Endothelial cell of umbilical vein (primary cell): Measurements from ENCODE around the gene USH2A. TPM values are rescaled to one million over a fixed set of nuclear protein-coding genes. Genes with fewer than 3 reads are reported as not detected.

Experiments
- BruUV-seq: library from RNA; stranded (reverse); fragments of 400-500 nt; replicated peaks from 2 replicates; lab custom pipeline; 2021; lab: Mats Ljungman, UMichigan
- CTCF ChIA-PET: fragments of 300-600, 350-600 bp; sonication (Branson Sonifier 250); formaldehyde crosslinking; loops from one replicate; lab custom pipeline; 2021; ENCODE audit warnings: antibody characterized with exemption, inconsistent platforms; lab: Charles Lee
- POLR2A ChIA-PET: fragments of 300-600, 350-600 bp; sonication (Branson Sonifier 250); formaldehyde crosslinking; loops from one replicate; lab custom pipeline; 2021; ENCODE audit warnings: antibody characterized with exemption, inconsistent platforms; lab: Charles Lee
- DNase-seq: peaks from one replicate; pipeline ENCODE4 v3.0.0-alpha.2; 2011; ENCODE audit warnings: low read depth, low spot score
- FAIRE-seq: peaks from 2 replicates; lab custom pipeline; 2011; peaks lifted over from hg19 to GRCh38; lab: Jason Lieb, UNC
- H2AFZ ChIP-seq: 2 replicates; pipeline ENCODE4 v1.6.0; 2012; ENCODE audit warnings: low read depth, low read length, control low read depth, inconsistent platforms
- H3K27ac ChIP-seq: 2 replicates; pipeline ENCODE4 v1.5.1; 2011; ENCODE audit warnings: low read depth, mild to moderate bottlenecking, control low read depth, low read length, moderate library complexity; ENCODE audit not compliant: insufficient read depth
- H3K27me3 ChIP-seq, 2 experiments: 2 replicates each; pipeline versions ENCODE4 v1.6.0 to v1.6.1; 2011; ENCODE audit warnings: low read length in 2 of 2, mixed read lengths in 1 of 2; ENCODE audit not compliant: control insufficient read depth in 2 of 2, insufficient read depth in 2 of 2
- H3K36me3 ChIP-seq, 2 experiments: 2 replicates in 1 of 2; 3 replicates in 1 of 2; pipeline ENCODE4 v1.5.1; 2011; ENCODE audit warnings: low read length in 2 of 2, mild to moderate bottlenecking in 1 of 2, moderate library complexity in 1 of 2; ENCODE audit not compliant: control insufficient read depth in 2 of 2, insufficient read depth in 2 of 2; ENCODE audit errors: extremely low read depth in 1 of 2
- H3K4me1 ChIP-seq: 3 replicates; pipeline ENCODE4 v1.5.1; 2011; ENCODE audit warnings: mild to moderate bottlenecking, low read length; ENCODE audit not compliant: control insufficient read depth, insufficient read depth; ENCODE audit errors: extremely low read depth
- H3K4me2 ChIP-seq: 2 replicates; pipeline ENCODE4 v1.6.1; 2011; ENCODE audit warnings: low read length, control low read depth, mixed read lengths; ENCODE audit not compliant: insufficient read depth
- H3K4me3 ChIP-seq, 3 experiments: fragments of 200-600 bp in 1 of 3; sonication (generic), shearing (Covaris generic) in 1 of 3; replicated peaks in 1 of 3; 2 replicates each; pipeline ENCODE4 v1.5.1; 2011 to 2016; ENCODE audit warnings: control low read depth in 3 of 3, low read length in 3 of 3, mild to moderate bottlenecking in 2 of 3, inconsistent platforms in 1 of 3, low read depth in 1 of 3, moderate library complexity in 1 of 3; ENCODE audit not compliant: insufficient read depth in 1 of 3
- H3K79me2 ChIP-seq: 2 replicates; pipeline ENCODE4 v1.6.0; 2012; ENCODE audit warnings: low read length, inconsistent platforms; ENCODE audit not compliant: control insufficient read depth, insufficient read depth
- H3K9ac ChIP-seq: replicated peaks from 2 replicates; pipeline ENCODE3; 2011; ENCODE audit warnings: low read length, control low read depth; ENCODE audit not compliant: insufficient read depth; ENCODE audit errors: extremely low read depth
- H3K9me1 ChIP-seq: replicated peaks from 3 replicates; pipeline ENCODE4 v1.6.0; 2011; ENCODE audit warnings: mild to moderate bottlenecking, low read length; ENCODE audit not compliant: control insufficient read depth, insufficient read depth; ENCODE audit errors: extremely low read depth
- H3K9me3 ChIP-seq: replicated peaks from 2 replicates; pipeline ENCODE4 v1.5.1; 2012; ENCODE audit warnings: low read length, inconsistent platforms; ENCODE audit not compliant: control insufficient read depth, insufficient read depth
- H4K20me1 ChIP-seq: replicated peaks from 2 replicates; pipeline ENCODE3; 2011; ENCODE audit warnings: mild to moderate bottlenecking, low read length; ENCODE audit not compliant: control insufficient read depth, insufficient read depth; ENCODE audit errors: extremely low read depth
- CTCF ChIP-seq, 2 donors: IDR thresholded peaks; 1 replicate in 1 of 2; 2 replicates in 1 of 2; pipeline ENCODE4 v1.5.1; 2011; ENCODE audit warnings: low read length in 2 of 2, mild to moderate bottlenecking in 2 of 2, moderate library complexity in 2 of 2, control low read depth in 1 of 2, inconsistent platforms in 1 of 2, low read depth in 1 of 2; ENCODE audit not compliant: insufficient read depth in 1 of 2; ENCODE audit errors: extremely low read depth in 1 of 2
- EZH2 ChIP-seq: IDR thresholded peaks from 2 replicates; pipeline ENCODE4 v1.6.1; 2012; ENCODE audit warnings: borderline replicate concordance, low read depth, mild to moderate bottlenecking, moderate library complexity, low read length, inconsistent platforms; ENCODE audit not compliant: severe bottlenecking
- FOS ChIP-seq: IDR thresholded peaks from 2 replicates; pipeline ENCODE4 v1.6.1; 2011; ENCODE audit warnings: mild to moderate bottlenecking, low read length, moderate library complexity, borderline replicate concordance; ENCODE audit not compliant: insufficient read depth
- GATA2 ChIP-seq: IDR thresholded peaks from 2 replicates; pipeline ENCODE4 v1.7.0; 2011; ENCODE audit warnings: low read depth, mild to moderate bottlenecking, moderate library complexity, mixed read lengths, low read length; ENCODE audit not compliant: insufficient read length, insufficient read depth
- JUN ChIP-seq: IDR thresholded peaks from 2 replicates; pipeline ENCODE4 v1.6.1; 2011; ENCODE audit warnings: borderline replicate concordance, low read depth; ENCODE audit not compliant: insufficient read length, insufficient read depth
- MYC ChIP-seq: IDR thresholded peaks from one replicate; pipeline ENCODE4 v1.6.1; 2011; ENCODE audit warnings: mild to moderate bottlenecking, low read depth, low read length
- POLR2A ChIP-seq: IDR thresholded peaks from 2 replicates; pipeline ENCODE4 v1.6.1; 2012; ENCODE audit warnings: low read depth, mild to moderate bottlenecking, control low read depth, low read length
- POLR2AphosphoS5 ChIP-seq: IDR thresholded peaks from 2 replicates; pipeline ENCODE4 v1.6.1; 2012; ENCODE audit warnings: low read depth, mild to moderate bottlenecking, control low read depth, low read length, moderate library complexity; ENCODE audit not compliant: insufficient read depth
- dilution Hi-C: fragments of 300-500 bp; cut with MboI; formaldehyde crosslinking; loops from one replicate; pipeline ENCODE4 v1.15.0; 2019; ENCODE audit warnings: low sequenced_read_pairs; ENCODE audit not compliant: extremely low pct_ligation_motif_present
- intact Hi-C: fragments of 100-400 bp; cut with micrococcal nuclease; formaldehyde crosslinking; loops from one replicate; pipeline ENCODE4 v1.10.0; 2022
- polyA plus RNA-seq, 4 experiments: library from polyadenylated mRNA; depleted of rRNA in 3 of 4; stranded (reverse) in 3 of 4; unstranded in 1 of 4; fragments of >200 nt; gene quantifications; 2 replicates each; pipeline versions ENCODE4 v1.2.1 to v1.2.3, GENCODE V29; 2011 to 2012; ENCODE audit warnings: missing spikeins in 1 of 4
- total RNA-seq: library from RNA; stranded (reverse); gene quantifications from 2 replicates; pipeline ENCODE4 v1.2.3, GENCODE V29; 2021
- TF ChIP-seq, protein P1 (sequence below): IDR thresholded peaks from 2 replicates; pipeline ENCODE4 v1.6.1; 2011; ENCODE audit not compliant: insufficient read depth, insufficient read length

USH2A gene
- total and polyA plus RNA-seq, 2 donors (not counting 3 experiments of a cell fraction or from before 2014, with no cell fraction given): not detected

GRCh38 chr1:216054600-216054999 lies 368.6 kb downstream of the USH2A start:
- Histone ChIP-seq H4K20me1 (no peaks in the 10 kb centered on the region), H2AFZ (no peak overlapping the region), H3K79me2 (no peaks in the 10 kb centered on the region), H3K27me3 (no peaks in the 10 kb centered on the region), H3K4me2 (no peak overlapping the region), H3K4me1 (no peaks in the 10 kb centered on the region), H3K9me1 (no peaks in the 10 kb centered on the region), H3K9me3 (peaks cover 4% of the 10 kb centered on the region), H3K27ac (no peak overlapping the region), H3K36me3 (no peaks in the 10 kb centered on the region), H3K9ac (no peak overlapping the region), H3K4me3 (no peak overlapping the region)
- intact Hi-C loops: no loop called here
- dilution Hi-C loops: no loop called here
- ChIA-PET CTCF (no interaction called here), POLR2A (no interaction called here)
- DNase-seq: no peak
- TF ChIP-seq POLR2AphosphoS5 (no peak), CTCF (IDR thresholded peaks at IDR 0.05; ENCODE audit: extremely low read depth in 1 of 2, insufficient read depth in 1 of 2, low read depth in 1 of 2, low read length in 2 of 2) (no peak), JUN (no peak), FOS (no peak), POLR2A (no peak), GATA2 (no peak), EZH2 (no peak), MYC (no peak)
- TF ChIP-seq, protein P1, sequence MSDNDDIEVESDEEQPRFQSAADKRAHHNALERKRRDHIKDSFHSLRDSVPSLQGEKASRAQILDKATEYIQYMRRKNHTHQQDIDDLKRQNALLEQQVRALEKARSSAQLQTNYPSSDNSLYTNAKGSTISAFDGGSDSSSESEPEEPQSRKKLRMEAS: no peak
- BruUV-seq: no TSS peak
- no peak for FAIRE-seq
